NCI-H226 (cell line): ENCODE measurements around the gene FHIP2A.

Experiments used
- DNase-seq: peaks from one replicate; pipeline ENCODE4 v3.0.0-alpha.2; 2015

Gene FHIP2A

DNA sequence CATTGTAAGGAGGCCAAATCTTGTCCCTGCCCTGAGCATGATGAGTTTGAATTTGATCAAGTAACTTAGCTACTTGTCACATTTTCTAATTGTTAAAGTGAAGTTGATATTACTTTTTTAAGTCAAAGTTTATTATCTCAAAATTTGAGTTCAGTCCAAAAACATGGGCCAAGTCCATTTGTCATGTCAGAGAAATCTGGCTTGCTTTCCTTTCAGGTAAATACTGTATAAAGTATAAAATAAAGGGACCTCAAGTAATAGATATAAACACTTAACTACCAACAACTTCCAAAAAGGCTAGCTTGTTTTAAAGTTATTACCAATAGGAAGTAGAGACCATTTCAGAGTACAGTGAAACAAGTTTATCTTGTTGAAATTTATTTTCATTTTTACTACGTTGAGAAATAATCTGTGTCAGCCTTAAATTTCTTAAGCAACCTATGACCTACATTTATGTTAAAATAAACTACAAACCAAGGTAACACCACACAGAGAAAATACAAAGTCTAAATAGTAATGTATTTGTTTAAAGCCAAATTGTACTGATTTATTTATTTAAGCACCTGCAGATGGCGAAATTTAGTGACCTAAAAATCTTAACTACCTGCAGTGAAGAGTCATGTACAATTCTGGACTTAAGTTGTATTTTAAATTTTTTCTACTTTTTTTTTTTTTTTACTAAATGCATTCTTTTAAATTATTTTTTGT, 36.5 kb downstream of the FHIP2A start:
- no peak for DNase-seq

GRCh38 chr10:114859222-114859621, 37.6 kb downstream of the FHIP2A start:
- DNase-seq, result no peak

DNA sequence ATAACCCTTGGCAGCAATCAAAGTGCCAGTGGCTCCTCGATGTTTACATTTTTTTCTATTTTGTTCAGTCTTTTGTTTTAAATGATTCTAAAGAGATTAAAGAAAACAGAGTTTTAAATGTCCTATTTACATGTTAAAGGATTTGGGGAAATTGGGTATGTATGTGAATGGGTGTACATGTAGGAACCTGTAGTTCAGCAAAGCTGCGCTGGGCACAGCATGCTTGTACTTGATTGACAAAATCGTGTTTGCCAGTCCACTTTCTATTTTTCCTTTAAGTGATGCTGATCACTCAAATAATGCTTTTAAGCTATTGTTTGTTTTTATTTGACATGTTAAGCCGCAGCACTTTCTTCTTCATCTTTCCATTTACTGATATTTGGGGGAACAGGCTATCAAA, 40.9 kb downstream of the FHIP2A start:
- DNase-seq, result no peak

GRCh38 chr10:114867365-114867764, 45.8 kb downstream of the FHIP2A start:
- DNase-seq, result no peak

DNA sequence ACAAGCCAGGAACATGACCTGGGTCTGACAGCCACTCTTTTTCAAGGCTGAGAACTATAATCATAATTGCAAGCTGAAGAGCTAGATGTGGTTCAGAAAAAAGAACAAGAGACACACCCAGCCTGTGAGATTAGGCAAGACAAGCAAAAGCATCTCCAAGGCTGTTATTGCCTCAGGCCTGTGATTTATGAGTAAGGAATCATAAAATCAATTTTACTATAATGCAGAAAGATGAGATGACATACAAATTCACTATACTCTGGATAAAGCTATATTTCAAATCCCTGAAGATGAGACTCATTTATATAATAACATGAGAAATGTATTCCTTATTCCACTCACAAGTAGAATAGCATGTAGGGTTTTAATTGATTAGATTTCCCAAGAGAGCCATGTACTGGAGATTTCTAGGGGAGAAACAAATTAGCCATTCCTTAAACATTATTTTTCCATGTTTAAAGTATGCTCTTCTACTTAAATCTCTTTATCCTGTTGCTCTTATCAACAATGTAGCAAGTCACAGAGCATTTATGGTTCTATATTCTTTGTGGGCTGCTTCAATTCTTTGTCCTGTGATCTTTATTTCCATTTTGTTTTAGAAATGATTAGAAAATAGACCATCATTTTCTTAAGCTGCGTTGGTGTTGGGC, 47.4 kb downstream of the FHIP2A start:
- DNase-seq, result peak; percentile 28

DNA sequence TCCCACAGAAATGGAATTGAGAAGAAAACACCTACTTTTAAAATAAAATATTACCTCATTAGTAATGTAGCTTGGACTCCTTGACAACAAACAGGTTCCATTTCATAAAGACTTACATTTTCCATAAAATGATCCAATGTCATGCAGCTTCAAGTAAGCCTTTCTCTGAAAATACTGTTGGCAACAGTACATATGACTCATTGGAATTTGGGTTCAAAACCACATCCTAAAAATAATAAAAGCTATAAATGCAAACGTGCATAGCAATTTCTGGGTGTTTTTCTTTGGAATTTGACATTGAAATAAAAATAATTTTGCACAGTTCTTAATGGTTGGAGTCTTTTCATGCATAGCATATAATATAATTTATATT, 47.9 kb downstream of the FHIP2A start:
- DNase-seq, result peak; percentile 26

- no peak for DNase-seq
Observed at GRCh38 chr10:114870486-114870885, 48.9 kb downstream of the FHIP2A start.

- no peak for DNase-seq
Observed at GRCh38 chr10:114871379-114871778, 49.8 kb downstream of the FHIP2A start.
